Ammon's horn (tissue), 1 donor: ENCODE measurements around the gene MALT1.
A peak's percentile ranks its signal among the peaks of the same experiment; 100 is the strongest.

ENCODE experiments used
- DNase-seq: peaks from one replicate; pipeline ENCODE4 v3.0.0-alpha.2; 2016; ENCODE audit warnings: low spot score

MALT1 gene

GRCh38 chr18:58653814-58654509 is 17.3 kb upstream of the MALT1 start:
- no peak for DNase-seq

- no peak for DNase-seq
Measured at GRCh38 chr18:58654896-58655614, 16.2 kb upstream of the MALT1 start.

DNA sequence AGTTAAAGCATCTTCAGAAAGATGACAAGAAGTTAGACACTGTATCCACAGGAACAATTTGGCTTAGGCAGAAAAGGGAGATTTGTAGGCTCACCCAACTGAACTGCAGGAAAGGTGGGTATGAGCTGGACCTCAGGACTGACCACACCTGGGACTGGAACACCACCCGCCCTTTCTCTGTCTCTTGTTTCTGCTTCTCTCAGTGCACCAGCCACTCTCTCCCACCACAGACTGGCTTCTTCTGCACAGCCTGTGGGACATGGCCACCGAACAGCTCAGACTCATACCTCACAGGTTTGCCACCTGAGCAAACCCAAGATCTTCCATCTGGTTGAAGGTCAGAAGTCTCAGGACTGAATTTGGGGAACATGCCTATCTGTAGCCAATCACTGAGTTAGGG is 14.2 kb upstream of the MALT1 start:
- DNase-seq: no peak

- DNase-seq: no peak
Measured at GRCh38 chr18:58657494-58657893, 13.8 kb upstream of the MALT1 start.

- no peak for DNase-seq
Measured at GRCh38 chr18:58659691-58660090, 11.6 kb upstream of the MALT1 start.

DNA sequence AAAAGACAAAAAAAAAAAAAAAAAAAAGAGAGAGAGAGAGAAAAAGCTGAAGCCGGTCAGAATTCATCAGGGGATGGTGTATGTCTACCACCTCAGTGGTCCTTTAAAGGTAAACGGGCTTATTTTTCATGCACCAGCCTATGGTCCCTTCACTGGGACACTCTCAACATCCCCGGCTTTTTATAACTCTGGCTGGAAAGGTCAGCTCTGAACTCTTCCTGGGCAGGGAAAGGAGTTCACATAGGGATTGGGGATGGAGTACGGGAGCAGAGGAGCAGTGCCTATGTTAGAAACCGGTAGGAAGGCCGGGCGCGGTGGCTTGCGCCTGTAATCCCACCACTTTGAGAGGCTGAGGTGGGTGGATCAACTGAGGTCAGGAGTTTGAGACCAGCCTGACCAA is 10.3 kb upstream of the MALT1 start:
- DNase-seq: no peak

GRCh38 chr18:58661423-58661822 is 9.8 kb upstream of the MALT1 start:
- no peak for DNase-seq

DNA sequence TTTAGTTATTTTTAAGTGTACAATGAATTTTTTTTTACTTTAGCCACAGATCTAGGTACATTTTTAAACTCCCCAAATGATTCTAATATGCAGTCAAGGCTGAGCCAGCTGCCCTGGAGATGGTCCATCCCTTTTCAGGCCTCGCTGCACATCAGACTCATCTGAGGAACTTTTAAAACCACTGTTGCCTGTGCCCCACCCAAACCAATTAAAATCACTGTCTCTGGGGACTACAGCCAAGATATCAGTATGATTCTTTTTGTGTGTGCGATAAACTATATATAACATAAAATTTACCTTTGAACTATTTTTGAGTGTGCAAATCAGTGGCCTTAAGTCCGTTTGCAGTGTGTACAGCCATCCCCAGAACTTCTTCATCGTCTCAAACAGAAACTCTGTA is 9.1 kb upstream of the MALT1 start:
- no peak for DNase-seq

DNA sequence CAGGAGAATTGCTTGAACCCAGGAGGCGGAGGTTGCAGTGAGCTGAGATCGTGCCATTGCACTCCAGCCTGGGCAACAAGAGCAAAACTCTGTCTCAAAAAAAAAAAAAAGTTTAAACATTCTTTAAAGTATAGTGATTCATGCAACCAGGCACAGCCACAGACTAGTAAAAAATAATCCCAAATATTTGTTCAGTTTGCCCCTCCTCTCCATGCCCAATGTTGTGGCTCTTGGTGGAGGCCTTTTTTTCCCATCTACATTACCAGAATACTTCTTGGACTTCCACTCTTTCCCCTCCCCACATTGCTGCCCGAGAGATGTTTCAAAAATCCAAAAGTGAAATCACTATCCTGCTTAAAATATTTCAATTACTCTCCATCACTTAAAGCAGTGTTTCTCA is 5.1 kb upstream of the MALT1 start:
- DNase-seq: no peak

GRCh38 chr18:58668211-58668610 is 3.1 kb upstream of the MALT1 start:
- DNase-seq: no peak

GRCh38 chr18:58668897-58669296 is 2.4 kb upstream of the MALT1 start:
- no peak for DNase-seq

- DNase-seq: no peak
Measured at GRCh38 chr18:58669731-58670378, 1.4 kb upstream of the MALT1 start.

GRCh38 chr18:58670404-58671110 is 708 bp upstream of the MALT1 start:
- DNase-seq: no peak

DNA sequence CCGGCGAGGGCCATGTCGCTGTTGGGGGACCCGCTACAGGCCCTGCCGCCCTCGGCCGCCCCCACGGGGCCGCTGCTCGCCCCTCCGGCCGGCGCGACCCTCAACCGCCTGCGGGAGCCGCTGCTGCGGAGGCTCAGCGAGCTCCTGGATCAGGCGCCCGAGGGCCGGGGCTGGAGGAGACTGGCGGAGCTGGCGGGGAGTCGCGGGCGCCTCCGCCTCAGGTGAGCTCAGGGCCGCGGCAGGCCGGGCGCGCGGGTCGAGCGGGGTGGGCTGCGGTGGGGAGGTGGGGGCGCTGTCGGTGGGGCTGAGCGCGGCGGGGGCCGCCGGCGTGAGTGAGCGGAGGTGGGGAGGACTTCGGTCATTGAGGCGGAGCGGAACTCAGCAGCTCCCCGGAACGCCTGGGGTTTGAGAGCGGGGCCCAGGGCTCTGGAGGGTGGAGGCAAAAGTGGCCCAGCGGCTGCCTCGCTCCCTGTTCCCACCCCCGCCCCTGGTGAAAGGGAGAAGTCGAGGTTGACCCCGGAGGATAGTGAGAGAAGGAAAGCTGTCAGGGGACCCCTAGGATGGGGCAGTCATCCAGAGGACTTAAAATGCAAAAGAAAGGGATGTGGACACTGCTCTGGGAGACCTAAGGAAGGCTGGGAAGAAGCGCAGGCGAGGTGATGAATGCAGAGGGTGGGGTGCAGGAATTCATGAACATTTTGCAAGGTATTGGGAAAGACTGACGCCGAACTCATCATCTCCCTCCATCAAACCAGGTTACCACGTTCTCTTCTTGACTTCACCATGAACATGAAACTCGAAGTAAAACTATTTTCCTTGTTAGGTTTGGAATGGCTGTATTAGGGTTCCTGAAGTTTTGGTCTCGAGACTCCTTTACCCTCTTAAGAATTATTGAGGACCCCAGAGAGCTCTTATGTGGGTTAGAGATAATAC is 633 bp downstream of the MALT1 start:
- DNase-seq: peak; percentile 47

DNA sequence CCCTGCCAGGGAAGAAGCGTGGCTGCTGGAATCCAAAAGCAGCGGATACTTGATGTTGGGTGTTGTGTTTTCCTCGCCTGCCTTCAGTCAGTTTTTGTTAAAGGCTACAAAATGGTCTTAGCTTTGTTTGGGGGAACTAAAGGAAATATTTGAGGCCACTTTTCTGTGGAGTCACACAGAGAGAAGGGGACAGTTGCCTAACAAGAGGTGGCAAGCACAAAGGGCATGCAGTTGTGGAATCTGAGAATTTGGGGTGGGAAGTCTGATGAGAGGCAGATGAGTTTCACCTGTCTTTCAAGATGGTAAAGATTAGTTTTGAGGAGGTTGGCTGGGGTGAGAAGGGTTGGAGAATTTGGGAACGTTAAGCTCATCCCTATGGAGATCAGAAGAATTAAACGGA is 2.9 kb downstream of the MALT1 start:
- DNase-seq: no peak

GRCh38 chr18:58674863-58675472 is 3.7 kb downstream of the MALT1 start:
- no peak for DNase-seq

DNA sequence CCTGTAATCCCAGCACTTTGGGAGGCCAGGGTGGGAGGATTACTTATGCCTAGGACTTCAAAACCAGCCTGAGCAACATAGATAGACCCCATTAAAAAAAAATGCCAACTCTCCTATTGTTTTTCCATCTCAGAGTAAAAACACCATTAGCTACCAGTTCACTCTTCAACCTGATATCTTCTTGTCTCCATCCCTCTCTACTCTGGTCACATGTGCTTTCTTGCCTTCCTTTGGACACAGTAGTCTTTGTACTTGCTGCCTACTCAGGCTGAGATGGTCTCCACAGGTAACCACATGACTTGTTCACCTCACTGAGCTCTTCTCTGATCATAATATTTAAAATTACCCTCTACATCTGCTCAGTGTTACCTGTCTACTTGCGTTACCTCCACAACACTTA is 5.0 kb downstream of the MALT1 start:
- no peak for DNase-seq

DNA sequence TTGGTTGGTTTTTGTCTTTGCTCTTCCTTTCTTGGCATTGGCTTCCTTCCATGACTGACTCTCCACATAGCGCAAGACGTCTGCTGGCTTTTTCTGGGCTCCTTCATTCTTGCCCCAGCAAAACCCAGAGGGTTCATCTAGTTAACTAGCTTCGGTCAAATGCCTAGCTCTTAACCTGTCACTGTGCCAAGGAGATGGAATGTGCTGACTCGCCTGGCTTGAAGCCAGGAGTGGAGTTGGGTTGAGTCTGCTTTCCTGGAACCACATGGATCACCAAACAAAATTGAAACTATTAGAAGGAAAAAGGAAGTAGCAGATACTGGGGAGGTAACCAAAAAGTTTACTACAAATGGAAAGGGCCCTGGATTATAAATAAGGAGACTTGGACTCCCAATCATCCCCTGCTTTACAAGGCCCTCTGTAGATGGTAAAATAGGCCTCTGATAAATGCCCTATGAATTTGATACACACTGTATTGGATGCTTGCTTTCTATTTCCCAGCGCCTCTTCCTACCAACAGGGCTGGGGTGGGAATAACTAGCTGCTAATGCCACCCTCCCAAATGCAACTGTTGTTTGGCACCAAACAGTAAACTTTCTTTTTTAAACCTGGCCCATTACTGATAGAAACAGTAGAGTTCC is 11.3 kb downstream of the MALT1 start:
- DNase-seq: peak; percentile 5

GRCh38 chr18:58687871-58688308 is 16.6 kb downstream of the MALT1 start:
- DNase-seq: no peak

- DNase-seq: no peak
Measured at GRCh38 chr18:58690259-58690658, 19.0 kb downstream of the MALT1 start.

- DNase-seq: no peak
Measured at GRCh38 chr18:58691256-58691655, 20.0 kb downstream of the MALT1 start.
